H1 (cell line): ENCODE data around the gene B9D1. TPM values are rescaled to one million over a fixed set of nuclear protein-coding genes. Genes with fewer than 3 reads are reported as not detected.

Experiments
- BACH1 ChIP-seq: IDR thresholded peaks from 2 replicates; pipeline ENCODE4 v1.6.1; 2012; ENCODE audit warnings: low read length, improper control_type of control experiment
- NANOG ChIP-seq: IDR thresholded peaks from 2 replicates; pipeline ENCODE4 v1.6.1; 2011; ENCODE audit warnings: low read length, low read depth, mild to moderate bottlenecking, inconsistent platforms; ENCODE audit not compliant: insufficient read depth, poor library complexity, severe bottlenecking
- NRF1 ChIP-seq: IDR thresholded peaks from 2 replicates; pipeline ENCODE4 v1.6.1; 2011; ENCODE audit warnings: mild to moderate bottlenecking, low read depth, low read length, improper control_type of control experiment
- SP2 ChIP-seq: IDR thresholded peaks from 2 replicates; pipeline ENCODE4 v1.6.1; 2012; ENCODE audit warnings: mild to moderate bottlenecking, low read length, inconsistent platforms
- TBP ChIP-seq: IDR thresholded peaks from 2 replicates; pipeline ENCODE4 v1.6.1; 2011; ENCODE audit warnings: low read depth, low read length, improper control_type of control experiment
- TCF12 ChIP-seq: IDR thresholded peaks from 2 replicates; pipeline ENCODE4 v1.6.1; 2011; ENCODE audit warnings: low read depth, mild to moderate bottlenecking, low read length
- USF2 ChIP-seq: IDR thresholded peaks from 2 replicates; pipeline ENCODE4 v1.6.1; 2011; ENCODE audit warnings: low read length, improper control_type of control experiment
- polyA plus RNA-seq, 7 experiments: library from polyadenylated mRNA; depleted of rRNA in 3 of 7; stranded (reverse) in 5 of 7; unstranded in 2 of 7; fragments of >200 nt in 5 of 7; fragments of 200-250 nt in 2 of 7; gene quantifications; 1 replicate in 5 of 7; 2 replicates in 1 of 7; 4 replicates in 1 of 7; pipeline versions ENCODE4 v1.2.1 to v1.2.3, GENCODE V29; 2011 to 2013; ENCODE audit warnings: missing spikeins in 2 of 7, mixed read lengths in 2 of 7
- total RNA-seq: library from RNA; stranded (reverse); fragmentation: NEBNext Ultra II Directional; extraction: Animal tissue kit (Norgen Biotek cat#: 25700); gene quantifications from 2 replicates; pipeline ENCODE4 v1.2.1, GENCODE V29; 2021

Gene B9D1
- total and polyA plus RNA-seq, 2 of the 8 experiments (the other 6 are each of a cell fraction or from before 2014, with no cell fraction given), result 24.6 to 65.7 TPM

- TF ChIP-seq NANOG, result no peak
- no peak for TF ChIP-seq NRF1
- no peak for TF ChIP-seq SP2
- no peak for TF ChIP-seq TCF12
- TF ChIP-seq TBP, result no peak
- no peak for TF ChIP-seq USF2
- TF ChIP-seq BACH1, result no peak
Measured at GRCh38 chr17:19398301-19399181, 36.0 kb upstream of the B9D1 start (continued).
